K562 (cell line): ENCODE measurements around the gene VWC2L. TPM values are rescaled to one million over a fixed set of nuclear protein-coding genes. Genes with fewer than 3 reads are reported as not detected.

Experiments
- ATAC-seq: fragments of 200-7000 bp; cut with Tn5 transposase; 3 replicates; pipeline ENCODE4 v1.9.1; 2020; ENCODE audit warnings: moderate library complexity
- BruUV-seq: library from RNA; stranded (reverse); fragments of 400-500 nt; replicated peaks from 2 replicates; lab custom pipeline; 2021; lab: Mats Ljungman, UMichigan
- CTCF ChIA-PET: fragments of 300-600 bp; formaldehyde crosslinking; extraction: SDS; loops from one replicate; lab custom pipeline; 2021; ENCODE audit warnings: low intra/inter-chr PET ratio; lab: Yijun Ruan, JAX
- POLR2A ChIA-PET: fragments of 300-600, 350-650 bp; sonication (Branson Sonifier 250); formaldehyde crosslinking; extraction: SDS; loops from one replicate; lab custom pipeline; 2021; ENCODE audit warnings: antibody characterized with exemption, inconsistent platforms; lab: Yijun Ruan, JAX
- DNase-seq, 4 experiments: peaks; one replicate each; pipeline versions ENCODE4 v3.0.0 to v3.0.0-alpha.2; 2011 to 2018; ENCODE audit warnings: low spot score in 3 of 4, mixed read lengths in 3 of 4; ENCODE audit errors: extremely low read depth in 1 of 4
- FAIRE-seq: peaks from 2 replicates; lab custom pipeline; 2011; peaks lifted over from hg19 to GRCh38; lab: Jason Lieb, UNC
- H2AFZ ChIP-seq: 2 replicates; pipeline ENCODE4 v1.6.0; 2011; ENCODE audit warnings: low read depth, low read length, control low read depth, inconsistent platforms
- H3K27ac ChIP-seq: fragments of 200-600 bp; 3 replicates; pipeline ENCODE4 v1.8.0; 2011; ENCODE audit warnings: low read depth, mild to moderate bottlenecking, control low read depth, inconsistent platforms, low read length, moderate library complexity, mixed read lengths; ENCODE audit errors: extremely low read depth
- H3K27me3 ChIP-seq, 2 experiments: fragments of 300-600 bp in 1 of 2; 2 replicates in 1 of 2; 3 replicates in 1 of 2; pipeline versions ENCODE4 v1.6.0 to v1.8.0; 2011; ENCODE audit warnings: inconsistent platforms in 2 of 2, low read length in 2 of 2, mild to moderate bottlenecking in 1 of 2, mixed read lengths in 1 of 2, moderate library complexity in 1 of 2; ENCODE audit not compliant: control insufficient read depth in 2 of 2, insufficient read depth in 2 of 2
- H3K36me3 ChIP-seq: fragments of 300-600 bp; 3 replicates; pipeline ENCODE4 v1.8.0; 2011; ENCODE audit warnings: mild to moderate bottlenecking, low read length, inconsistent platforms; ENCODE audit not compliant: control insufficient read depth, insufficient read depth
- H3K4me1 ChIP-seq, 2 experiments: fragments of 200-600 bp in 1 of 2; replicated peaks in 1 of 2; 2 replicates in 1 of 2; 3 replicates in 1 of 2; pipeline versions ENCODE4 v1.5.1 to v1.8.0; 2011; ENCODE audit warnings: inconsistent platforms in 2 of 2, low read length in 2 of 2, mild to moderate bottlenecking in 1 of 2, mixed read lengths in 1 of 2, moderate library complexity in 1 of 2; ENCODE audit not compliant: control insufficient read depth in 2 of 2, insufficient read depth in 2 of 2
- H3K4me2 ChIP-seq: 2 replicates; pipeline ENCODE4 v1.6.1; 2011; ENCODE audit warnings: low read length, control low read depth, inconsistent platforms, mixed read lengths; ENCODE audit not compliant: insufficient read depth
- H3K4me3 ChIP-seq: fragments of 200-600 bp; sonication (generic), shearing (Covaris generic); 2 replicates; pipeline ENCODE4 v1.5.1; 2016; ENCODE audit warnings: control low read depth, inconsistent platforms
- H3K79me2 ChIP-seq: fragments of 200-600 bp; 3 replicates; pipeline ENCODE4 v1.8.0; 2011; ENCODE audit warnings: low read length, inconsistent platforms; ENCODE audit not compliant: control insufficient read depth, insufficient read depth
- H3K9ac ChIP-seq, 2 experiments: 2 replicates each; pipeline versions ENCODE4 v1.6.0 to v1.6.1; 2011; ENCODE audit warnings: low read depth in 2 of 2, low read length in 2 of 2, control low read depth in 1 of 2, inconsistent platforms in 1 of 2, mild to moderate bottlenecking in 1 of 2, mixed read lengths in 1 of 2; ENCODE audit not compliant: insufficient read depth in 1 of 2
- H3K9me1 ChIP-seq: one replicate; pipeline ENCODE4 v1.6.0; 2011; ENCODE audit warnings: inconsistent platforms, mild to moderate bottlenecking, low read length, moderate library complexity; ENCODE audit not compliant: control insufficient read depth, insufficient read depth
- H3K9me3 ChIP-seq: replicated peaks from 2 replicates; pipeline ENCODE4 v1.5.1; 2011; ENCODE audit warnings: low read depth, low read length, inconsistent platforms; ENCODE audit not compliant: control insufficient read depth, insufficient read depth
- H4K20me1 ChIP-seq: replicated peaks from 2 replicates; pipeline ENCODE4 v1.6.1; 2011; ENCODE audit warnings: low read length, inconsistent platforms, mixed read lengths; ENCODE audit not compliant: control insufficient read depth, insufficient read depth
- CXXC5 ChIP-seq: fragments of 250-450 bp; sonication (Bioruptor Pico); IDR thresholded peaks from 2 replicates; pipeline ENCODE4 v1.8.0; 2022; ENCODE audit warnings: inconsistent platforms, mild to moderate bottlenecking, moderate library complexity
- KDM2B ChIP-seq: fragments of 250-450 bp; sonication (Bioruptor Pico); IDR thresholded peaks from 2 replicates; pipeline ENCODE4 v1.8.0; 2021; ENCODE audit warnings: mild to moderate bottlenecking, moderate library complexity
- POLR2G ChIP-seq: fragments of 200-400 bp; formaldehyde crosslinking; IDR thresholded peaks from 2 replicates; pipeline ENCODE4 v1.6.1; 2017; ENCODE audit warnings: low read depth, mild to moderate bottlenecking, antibody characterized with exemption, low read length, moderate library complexity
- RFX1 ChIP-seq: fragments of 450-650 bp; IDR thresholded peaks from 2 replicates; pipeline ENCODE4 v1.6.1; 2016; ENCODE audit warnings: mild to moderate bottlenecking, moderate library complexity
- TBL1XR1 ChIP-seq, 2 experiments: IDR thresholded peaks; 2 replicates each; pipeline ENCODE4 v1.6.1; 2012; ENCODE audit warnings: improper control_type of control experiment in 2 of 2, low read length in 2 of 2, mild to moderate bottlenecking in 1 of 2
- TRIM28 ChIP-seq: fragments of 450-650 bp; IDR thresholded peaks from 2 replicates; pipeline ENCODE4 v1.6.1; 2017
- ZNF583 ChIP-seq: fragments of 250-450 bp; sonication (Bioruptor Pico); IDR thresholded peaks from 2 replicates; pipeline ENCODE4 v1.4.0; 2020
- WGBS: fragments of 100-300 bp; shearing (Covaris generic); methylation state at CpG from one replicate; pipeline ENCODE4 v1.1.6; 2016; ENCODE audit warnings: low coverage, mixed read lengths; ENCODE audit not compliant: insufficient coverage; ENCODE audit errors: missing lambda C conversion rate; 5-methylcytosine and 5-hydroxymethylcytosine counted together
- in situ Hi-C: fragments of 300-500 bp; cut with MboI; formaldehyde crosslinking; loops from 4 replicates; pipeline ENCODE4 v1.15.0; 2018; ENCODE audit warnings: inconsistent platforms, mixed read lengths
- intact Hi-C: fragments of 100-400 bp; cut with micrococcal nuclease; formaldehyde crosslinking; loops from 2 replicates; pipeline ENCODE4 v1.14.2; 2022
- polyA plus RNA-seq, 8 experiments: library from polyadenylated mRNA; depleted of rRNA in 4 of 8; stranded (reverse) in 5 of 8; unstranded in 3 of 8; fragments of >200 nt; fragmentation: Nextera tagmentation in 2 of 8; fragmentation: Illumina TruSeq in 1 of 8; extraction: Ambion mirVana in 2 of 8; extraction: Trizol in 1 of 8; gene quantifications; 2 replicates each; pipeline versions ENCODE4 v1.2.1 to v1.2.3, GENCODE V29; 2011 to 2014; ENCODE audit warnings: inconsistent platforms in 1 of 8, missing spikeins in 1 of 8
- total RNA-seq, 7 experiments: library from RNA; depleted of rRNA in 6 of 7; stranded (reverse); fragments of >200 nt in 6 of 7; fragmentation: Illumina TruSeq in 2 of 7; extraction: Trizol in 2 of 7; gene quantifications; 2 replicates each; pipeline versions ENCODE4 v1.2.1 to v1.2.3, GENCODE V29; 2011 to 2021; ENCODE audit warnings: low replicate concordance in 1 of 7
- TF ChIP-seq, protein P1 (sequence below), 2 experiments: IDR thresholded peaks in 1 of 2; conservative IDR thresholded peaks in 1 of 2; 2 replicates each; pipeline ENCODE4 v1.6.1; 2016; ENCODE audit warnings: low read depth in 2 of 2, mild to moderate bottlenecking in 1 of 2, missing compliant biosample characterization in 1 of 2, missing genetic modification characterization in 1 of 2, moderate library complexity in 1 of 2
- TF ChIP-seq, protein P2 (sequence below): fragments of 450-650 bp; IDR thresholded peaks from 2 replicates; pipeline ENCODE4 v1.6.1; 2017; ENCODE audit warnings: mild to moderate bottlenecking, moderate library complexity

The VWC2L gene
- total and polyA plus RNA-seq, 9 of the 15 experiments (the other 6 are each of a cell fraction or from before 2014, with no cell fraction given) = not detected

DNA sequence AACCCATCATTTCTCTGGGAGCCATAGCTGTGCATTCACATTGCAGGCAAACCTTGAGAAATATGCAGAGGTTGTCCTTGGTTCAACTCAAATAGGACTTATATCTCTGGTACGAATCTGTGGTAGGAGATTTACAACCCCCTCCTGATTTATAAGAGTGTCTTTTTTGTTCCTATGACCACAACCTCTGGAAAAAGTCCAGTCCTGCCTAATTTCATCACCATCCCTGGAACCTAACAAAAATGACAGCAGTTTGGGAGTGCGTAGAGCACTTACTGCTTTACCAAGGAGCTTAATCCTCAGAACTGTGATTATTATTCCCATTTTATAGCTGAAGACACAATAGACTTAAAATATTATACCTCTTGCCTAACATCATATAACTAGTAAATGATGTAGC lies 66.5 kb downstream of the VWC2L start:
- H3K4me2 ChIP-seq = no peak overlapping the region
- intact Hi-C loops (no loop called here), in situ Hi-C loops (no loop called here)
- DNase-seq (no peak), ATAC-seq (no peak), FAIRE-seq (no peak)
- POLR2A ChIA-PET = no interaction called here
- no peaks in the 10 kb centered on the region for H3K27me3 ChIP-seq
- CTCF ChIA-PET = no interaction called here
- H3K9ac ChIP-seq = no peak overlapping the region
- H2AFZ ChIP-seq = no peak overlapping the region
- TF ChIP-seq CXXC5 (CRISPR knock-in tag) (no peak), POLR2G (no peak), TBL1XR1 (IDR thresholded peaks at IDR 0.05; ENCODE audit: low read length in 2 of 2) (no peak), ZNF583 (CRISPR knock-in tag) (no peak), KDM2B (CRISPR knock-in tag) (no peak), TRIM28 (no peak), RFX1 (no peak)
- TF ChIP-seq, protein P1, sequence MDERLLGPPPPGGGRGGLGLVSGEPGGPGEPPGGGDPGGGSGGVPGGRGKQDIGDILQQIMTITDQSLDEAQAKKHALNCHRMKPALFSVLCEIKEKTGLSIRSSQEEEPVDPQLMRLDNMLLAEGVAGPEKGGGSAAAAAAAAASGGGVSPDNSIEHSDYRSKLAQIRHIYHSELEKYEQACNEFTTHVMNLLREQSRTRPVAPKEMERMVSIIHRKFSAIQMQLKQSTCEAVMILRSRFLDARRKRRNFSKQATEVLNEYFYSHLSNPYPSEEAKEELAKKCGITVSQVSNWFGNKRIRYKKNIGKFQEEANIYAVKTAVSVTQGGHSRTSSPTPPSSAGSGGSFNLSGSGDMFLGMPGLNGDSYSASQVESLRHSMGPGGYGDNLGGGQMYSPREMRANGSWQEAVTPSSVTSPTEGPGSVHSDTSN (CRISPR knock-in tag; IDR thresholded peaks at IDR 0.05; ENCODE audit: low read depth) = no peak
- TF ChIP-seq, protein P1 (tag; conservative IDR thresholded peaks at IDR 0.05; ENCODE audit: low read depth) = no peak
- TF ChIP-seq, protein P2, sequence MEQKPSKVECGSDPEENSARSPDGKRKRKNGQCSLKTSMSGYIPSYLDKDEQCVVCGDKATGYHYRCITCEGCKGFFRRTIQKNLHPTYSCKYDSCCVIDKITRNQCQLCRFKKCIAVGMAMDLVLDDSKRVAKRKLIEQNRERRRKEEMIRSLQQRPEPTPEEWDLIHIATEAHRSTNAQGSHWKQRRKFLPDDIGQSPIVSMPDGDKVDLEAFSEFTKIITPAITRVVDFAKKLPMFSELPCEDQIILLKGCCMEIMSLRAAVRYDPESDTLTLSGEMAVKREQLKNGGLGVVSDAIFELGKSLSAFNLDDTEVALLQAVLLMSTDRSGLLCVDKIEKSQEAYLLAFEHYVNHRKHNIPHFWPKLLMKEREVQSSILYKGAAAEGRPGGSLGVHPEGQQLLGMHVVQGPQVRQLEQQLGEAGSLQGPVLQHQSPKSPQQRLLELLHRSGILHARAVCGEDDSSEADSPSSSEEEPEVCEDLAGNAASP = no peak
- no peaks in the 10 kb centered on the region for H3K9me3 ChIP-seq
- H3K36me3 ChIP-seq = no peaks in the 10 kb centered on the region
- no peak overlapping the region for H3K4me3 ChIP-seq
- H3K79me2 ChIP-seq = no peaks in the 10 kb centered on the region
- no TSS peak for BruUV-seq
- H4K20me1 ChIP-seq = no peaks in the 10 kb centered on the region
- no peak overlapping the region for H3K27ac ChIP-seq
- no peaks in the 10 kb centered on the region for H3K4me1 ChIP-seq
- no peaks in the 10 kb centered on the region for H3K9me1 ChIP-seq
- 0% methylated on average over 2 of the region's 2 CpGs for WGBS
